Measurements from ENCODE around the gene SLC26A6. TPM values are rescaled to one million over a fixed set of nuclear protein-coding genes. Genes with fewer than 3 reads are reported as not detected.

SLC26A6 gene
- total RNA-seq, 1 experiment from 2014 or later = 58.9 TPM

DNA sequence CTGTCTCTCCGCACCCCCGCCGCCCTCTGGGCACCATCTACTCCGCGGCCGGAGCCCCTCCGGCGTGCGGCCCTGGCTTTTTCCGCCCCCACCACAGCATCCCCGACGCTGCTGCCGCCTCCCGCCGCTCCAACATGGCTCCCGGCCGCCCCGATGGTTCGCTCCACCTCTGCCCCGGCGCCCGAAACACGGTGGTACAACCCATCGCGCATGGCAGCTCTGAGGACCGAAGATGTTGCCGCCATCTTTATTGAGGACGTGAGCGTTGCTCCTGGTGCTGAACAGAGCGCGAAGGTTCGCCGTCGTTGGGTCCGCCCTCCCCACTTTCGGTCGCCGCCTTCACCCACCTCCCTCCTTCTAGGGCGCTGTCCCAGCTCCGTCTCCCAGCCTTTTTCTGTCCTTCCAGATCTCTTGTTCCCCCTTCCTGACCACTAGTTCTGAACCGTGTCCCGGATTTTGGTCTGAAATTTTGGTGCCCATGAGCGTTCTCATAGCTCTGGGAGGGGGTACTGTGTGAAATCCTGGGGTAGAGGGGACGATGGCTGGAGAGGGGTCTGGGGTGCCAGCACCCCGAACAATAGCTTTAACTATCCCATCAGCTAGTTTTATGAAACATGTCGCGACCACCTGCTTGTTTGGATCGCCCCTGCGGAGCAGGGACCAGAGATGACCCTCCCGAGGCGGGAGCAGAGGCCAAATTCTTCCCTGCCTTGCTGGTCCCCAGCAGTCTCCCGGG is 27.7 kb upstream of the SLC26A6 start, which contains the start of gene CELSR3 (continued):
- TF ChIP-seq, protein P1, sequence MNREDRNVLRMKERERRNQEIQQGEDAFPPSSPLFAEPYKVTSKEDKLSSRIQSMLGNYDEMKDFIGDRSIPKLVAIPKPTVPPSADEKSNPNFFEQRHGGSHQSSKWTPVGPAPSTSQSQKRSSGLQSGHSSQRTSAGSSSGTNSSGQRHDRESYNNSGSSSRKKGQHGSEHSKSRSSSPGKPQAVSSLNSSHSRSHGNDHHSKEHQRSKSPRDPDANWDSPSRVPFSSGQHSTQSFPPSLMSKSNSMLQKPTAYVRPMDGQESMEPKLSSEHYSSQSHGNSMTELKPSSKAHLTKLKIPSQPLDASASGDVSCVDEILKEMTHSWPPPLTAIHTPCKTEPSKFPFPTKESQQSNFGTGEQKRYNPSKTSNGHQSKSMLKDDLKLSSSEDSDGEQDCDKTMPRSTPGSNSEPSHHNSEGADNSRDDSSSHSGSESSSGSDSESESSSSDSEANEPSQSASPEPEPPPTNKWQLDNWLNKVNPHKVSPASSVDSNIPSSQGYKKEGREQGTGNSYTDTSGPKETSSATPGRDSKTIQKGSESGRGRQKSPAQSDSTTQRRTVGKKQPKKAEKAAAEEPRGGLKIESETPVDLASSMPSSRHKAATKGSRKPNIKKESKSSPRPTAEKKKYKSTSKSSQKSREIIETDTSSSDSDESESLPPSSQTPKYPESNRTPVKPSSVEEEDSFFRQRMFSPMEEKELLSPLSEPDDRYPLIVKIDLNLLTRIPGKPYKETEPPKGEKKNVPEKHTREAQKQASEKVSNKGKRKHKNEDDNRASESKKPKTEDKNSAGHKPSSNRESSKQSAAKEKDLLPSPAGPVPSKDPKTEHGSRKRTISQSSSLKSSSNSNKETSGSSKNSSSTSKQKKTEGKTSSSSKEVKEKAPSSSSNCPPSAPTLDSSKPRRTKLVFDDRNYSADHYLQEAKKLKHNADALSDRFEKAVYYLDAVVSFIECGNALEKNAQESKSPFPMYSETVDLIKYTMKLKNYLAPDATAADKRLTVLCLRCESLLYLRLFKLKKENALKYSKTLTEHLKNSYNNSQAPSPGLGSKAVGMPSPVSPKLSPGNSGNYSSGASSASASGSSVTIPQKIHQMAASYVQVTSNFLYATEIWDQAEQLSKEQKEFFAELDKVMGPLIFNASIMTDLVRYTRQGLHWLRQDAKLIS (CRISPR knock-in tag; IDR thresholded peaks at IDR 0.05; ENCODE audit: borderline replicate concordance) = no peak
- TF ChIP-seq, protein P2, sequence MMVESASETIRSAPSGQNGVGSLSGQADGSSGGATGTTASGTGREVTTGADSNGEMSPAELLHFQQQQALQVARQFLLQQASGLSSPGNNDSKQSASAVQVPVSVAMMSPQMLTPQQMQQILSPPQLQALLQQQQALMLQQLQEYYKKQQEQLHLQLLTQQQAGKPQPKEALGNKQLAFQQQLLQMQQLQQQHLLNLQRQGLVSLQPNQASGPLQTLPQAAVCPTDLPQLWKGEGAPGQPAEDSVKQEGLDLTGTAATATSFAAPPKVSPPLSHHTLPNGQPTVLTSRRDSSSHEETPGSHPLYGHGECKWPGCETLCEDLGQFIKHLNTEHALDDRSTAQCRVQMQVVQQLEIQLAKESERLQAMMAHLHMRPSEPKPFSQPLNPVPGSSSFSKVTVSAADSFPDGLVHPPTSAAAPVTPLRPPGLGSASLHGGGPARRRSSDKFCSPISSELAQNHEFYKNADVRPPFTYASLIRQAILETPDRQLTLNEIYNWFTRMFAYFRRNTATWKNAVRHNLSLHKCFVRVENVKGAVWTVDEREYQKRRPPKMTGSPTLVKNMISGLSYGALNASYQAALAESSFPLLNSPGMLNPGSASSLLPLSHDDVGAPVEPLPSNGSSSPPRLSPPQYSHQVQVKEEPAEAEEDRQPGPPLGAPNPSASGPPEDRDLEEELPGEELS (CRISPR knock-in tag; IDR thresholded peaks at IDR 0.05) = peak; percentile 65; the same call in 1 of the 2 replicates
- peak; percentile 54; the same call in 1 of the 2 replicates for TF ChIP-seq ETV6 (CRISPR knock-in tag; IDR thresholded peaks at IDR 0.05)
- TF ChIP-seq, protein P3, sequence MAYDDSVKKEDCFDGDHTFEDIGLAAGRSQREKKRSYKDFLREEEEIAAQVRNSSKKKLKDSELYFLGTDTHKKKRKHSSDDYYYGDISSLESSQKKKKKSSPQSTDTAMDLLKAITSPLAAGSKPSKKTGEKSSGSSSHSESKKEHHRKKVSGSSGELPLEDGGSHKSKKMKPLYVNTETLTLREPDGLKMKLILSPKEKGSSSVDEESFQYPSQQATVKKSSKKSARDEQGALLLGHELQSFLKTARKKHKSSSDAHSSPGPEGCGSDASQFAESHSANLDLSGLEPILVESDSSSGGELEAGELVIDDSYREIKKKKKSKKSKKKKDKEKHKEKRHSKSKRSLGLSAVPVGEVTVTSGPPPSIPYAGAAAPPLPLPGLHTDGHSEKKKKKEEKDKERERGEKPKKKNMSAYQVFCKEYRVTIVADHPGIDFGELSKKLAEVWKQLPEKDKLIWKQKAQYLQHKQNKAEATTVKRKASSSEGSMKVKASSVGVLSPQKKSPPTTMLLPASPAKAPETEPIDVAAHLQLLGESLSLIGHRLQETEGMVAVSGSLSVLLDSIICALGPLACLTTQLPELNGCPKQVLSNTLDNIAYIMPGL (CRISPR knock-in tag; IDR thresholded peaks at IDR 0.05) = no peak
- TF ChIP-seq, protein P4, sequence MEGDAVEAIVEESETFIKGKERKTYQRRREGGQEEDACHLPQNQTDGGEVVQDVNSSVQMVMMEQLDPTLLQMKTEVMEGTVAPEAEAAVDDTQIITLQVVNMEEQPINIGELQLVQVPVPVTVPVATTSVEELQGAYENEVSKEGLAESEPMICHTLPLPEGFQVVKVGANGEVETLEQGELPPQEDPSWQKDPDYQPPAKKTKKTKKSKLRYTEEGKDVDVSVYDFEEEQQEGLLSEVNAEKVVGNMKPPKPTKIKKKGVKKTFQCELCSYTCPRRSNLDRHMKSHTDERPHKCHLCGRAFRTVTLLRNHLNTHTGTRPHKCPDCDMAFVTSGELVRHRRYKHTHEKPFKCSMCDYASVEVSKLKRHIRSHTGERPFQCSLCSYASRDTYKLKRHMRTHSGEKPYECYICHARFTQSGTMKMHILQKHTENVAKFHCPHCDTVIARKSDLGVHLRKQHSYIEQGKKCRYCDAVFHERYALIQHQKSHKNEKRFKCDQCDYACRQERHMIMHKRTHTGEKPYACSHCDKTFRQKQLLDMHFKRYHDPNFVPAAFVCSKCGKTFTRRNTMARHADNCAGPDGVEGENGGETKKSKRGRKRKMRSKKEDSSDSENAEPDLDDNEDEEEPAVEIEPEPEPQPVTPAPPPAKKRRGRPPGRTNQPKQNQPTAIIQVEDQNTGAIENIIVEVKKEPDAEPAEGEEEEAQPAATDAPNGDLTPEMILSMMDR (IDR thresholded peaks at IDR 0.05) = no peak
- no peak; the same call in 1 of the 2 replicates for TF ChIP-seq SMAD3 (CRISPR knock-in tag; IDR thresholded peaks at IDR 0.05; ENCODE audit: borderline replicate concordance)
- no peak for TF ChIP-seq ZNF219 (CRISPR knock-in tag; IDR thresholded peaks at IDR 0.05; ENCODE audit: borderline replicate concordance)
- no peak for TF ChIP-seq ZNF416 (CRISPR knock-in tag; IDR thresholded peaks at IDR 0.05)
- TF ChIP-seq, protein P5, sequence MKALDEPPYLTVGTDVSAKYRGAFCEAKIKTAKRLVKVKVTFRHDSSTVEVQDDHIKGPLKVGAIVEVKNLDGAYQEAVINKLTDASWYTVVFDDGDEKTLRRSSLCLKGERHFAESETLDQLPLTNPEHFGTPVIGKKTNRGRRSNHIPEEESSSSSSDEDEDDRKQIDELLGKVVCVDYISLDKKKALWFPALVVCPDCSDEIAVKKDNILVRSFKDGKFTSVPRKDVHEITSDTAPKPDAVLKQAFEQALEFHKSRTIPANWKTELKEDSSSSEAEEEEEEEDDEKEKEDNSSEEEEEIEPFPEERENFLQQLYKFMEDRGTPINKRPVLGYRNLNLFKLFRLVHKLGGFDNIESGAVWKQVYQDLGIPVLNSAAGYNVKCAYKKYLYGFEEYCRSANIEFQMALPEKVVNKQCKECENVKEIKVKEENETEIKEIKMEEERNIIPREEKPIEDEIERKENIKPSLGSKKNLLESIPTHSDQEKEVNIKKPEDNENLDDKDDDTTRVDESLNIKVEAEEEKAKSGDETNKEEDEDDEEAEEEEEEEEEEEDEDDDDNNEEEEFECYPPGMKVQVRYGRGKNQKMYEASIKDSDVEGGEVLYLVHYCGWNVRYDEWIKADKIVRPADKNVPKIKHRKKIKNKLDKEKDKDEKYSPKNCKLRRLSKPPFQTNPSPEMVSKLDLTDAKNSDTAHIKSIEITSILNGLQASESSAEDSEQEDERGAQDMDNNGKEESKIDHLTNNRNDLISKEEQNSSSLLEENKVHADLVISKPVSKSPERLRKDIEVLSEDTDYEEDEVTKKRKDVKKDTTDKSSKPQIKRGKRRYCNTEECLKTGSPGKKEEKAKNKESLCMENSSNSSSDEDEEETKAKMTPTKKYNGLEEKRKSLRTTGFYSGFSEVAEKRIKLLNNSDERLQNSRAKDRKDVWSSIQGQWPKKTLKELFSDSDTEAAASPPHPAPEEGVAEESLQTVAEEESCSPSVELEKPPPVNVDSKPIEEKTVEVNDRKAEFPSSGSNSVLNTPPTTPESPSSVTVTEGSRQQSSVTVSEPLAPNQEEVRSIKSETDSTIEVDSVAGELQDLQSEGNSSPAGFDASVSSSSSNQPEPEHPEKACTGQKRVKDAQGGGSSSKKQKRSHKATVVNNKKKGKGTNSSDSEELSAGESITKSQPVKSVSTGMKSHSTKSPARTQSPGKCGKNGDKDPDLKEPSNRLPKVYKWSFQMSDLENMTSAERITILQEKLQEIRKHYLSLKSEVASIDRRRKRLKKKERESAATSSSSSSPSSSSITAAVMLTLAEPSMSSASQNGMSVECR (CRISPR knock-in tag; IDR thresholded peaks at IDR 0.05; ENCODE audit: borderline replicate concordance) = peak; percentile 4
- TF ChIP-seq, protein P6, sequence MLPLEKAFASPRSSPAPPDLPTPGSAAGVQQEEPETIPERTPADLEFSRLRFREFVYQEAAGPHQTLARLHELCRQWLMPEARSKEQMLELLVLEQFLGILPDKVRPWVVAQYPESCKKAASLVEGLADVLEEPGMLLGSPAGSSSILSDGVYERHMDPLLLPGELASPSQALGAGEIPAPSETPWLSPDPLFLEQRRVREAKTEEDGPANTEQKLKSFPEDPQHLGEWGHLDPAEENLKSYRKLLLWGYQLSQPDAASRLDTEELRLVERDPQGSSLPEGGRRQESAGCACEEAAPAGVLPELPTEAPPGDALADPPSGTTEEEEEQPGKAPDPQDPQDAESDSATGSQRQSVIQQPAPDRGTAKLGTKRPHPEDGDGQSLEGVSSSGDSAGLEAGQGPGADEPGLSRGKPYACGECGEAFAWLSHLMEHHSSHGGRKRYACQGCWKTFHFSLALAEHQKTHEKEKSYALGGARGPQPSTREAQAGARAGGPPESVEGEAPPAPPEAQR (CRISPR knock-in tag; IDR thresholded peaks at IDR 0.05) = no peak
- TF ChIP-seq IRF2 (CRISPR knock-in tag; IDR thresholded peaks at IDR 0.05; ENCODE audit: borderline replicate concordance, low read depth) = no peak
- no peak for TF ChIP-seq JUN (CRISPR knock-in tag; IDR thresholded peaks at IDR 0.05)
- TF ChIP-seq OVOL2 (CRISPR knock-in tag; IDR thresholded peaks at IDR 0.05; ENCODE audit: borderline replicate concordance) = no peak
- TF ChIP-seq, protein P7, sequence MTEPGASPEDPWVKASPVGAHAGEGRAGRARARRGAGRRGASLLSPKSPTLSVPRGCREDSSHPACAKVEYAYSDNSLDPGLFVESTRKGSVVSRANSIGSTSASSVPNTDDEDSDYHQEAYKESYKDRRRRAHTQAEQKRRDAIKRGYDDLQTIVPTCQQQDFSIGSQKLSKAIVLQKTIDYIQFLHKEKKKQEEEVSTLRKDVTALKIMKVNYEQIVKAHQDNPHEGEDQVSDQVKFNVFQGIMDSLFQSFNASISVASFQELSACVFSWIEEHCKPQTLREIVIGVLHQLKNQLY (CRISPR knock-in tag; IDR thresholded peaks at IDR 0.05) = no peak
- TF ChIP-seq, protein P8, sequence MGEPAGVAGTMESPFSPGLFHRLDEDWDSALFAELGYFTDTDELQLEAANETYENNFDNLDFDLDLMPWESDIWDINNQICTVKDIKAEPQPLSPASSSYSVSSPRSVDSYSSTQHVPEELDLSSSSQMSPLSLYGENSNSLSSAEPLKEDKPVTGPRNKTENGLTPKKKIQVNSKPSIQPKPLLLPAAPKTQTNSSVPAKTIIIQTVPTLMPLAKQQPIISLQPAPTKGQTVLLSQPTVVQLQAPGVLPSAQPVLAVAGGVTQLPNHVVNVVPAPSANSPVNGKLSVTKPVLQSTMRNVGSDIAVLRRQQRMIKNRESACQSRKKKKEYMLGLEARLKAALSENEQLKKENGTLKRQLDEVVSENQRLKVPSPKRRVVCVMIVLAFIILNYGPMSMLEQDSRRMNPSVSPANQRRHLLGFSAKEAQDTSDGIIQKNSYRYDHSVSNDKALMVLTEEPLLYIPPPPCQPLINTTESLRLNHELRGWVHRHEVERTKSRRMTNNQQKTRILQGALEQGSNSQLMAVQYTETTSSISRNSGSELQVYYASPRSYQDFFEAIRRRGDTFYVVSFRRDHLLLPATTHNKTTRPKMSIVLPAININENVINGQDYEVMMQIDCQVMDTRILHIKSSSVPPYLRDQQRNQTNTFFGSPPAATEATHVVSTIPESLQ (CRISPR knock-in tag; IDR thresholded peaks at IDR 0.05) = no peak
- TF ChIP-seq, protein P9, sequence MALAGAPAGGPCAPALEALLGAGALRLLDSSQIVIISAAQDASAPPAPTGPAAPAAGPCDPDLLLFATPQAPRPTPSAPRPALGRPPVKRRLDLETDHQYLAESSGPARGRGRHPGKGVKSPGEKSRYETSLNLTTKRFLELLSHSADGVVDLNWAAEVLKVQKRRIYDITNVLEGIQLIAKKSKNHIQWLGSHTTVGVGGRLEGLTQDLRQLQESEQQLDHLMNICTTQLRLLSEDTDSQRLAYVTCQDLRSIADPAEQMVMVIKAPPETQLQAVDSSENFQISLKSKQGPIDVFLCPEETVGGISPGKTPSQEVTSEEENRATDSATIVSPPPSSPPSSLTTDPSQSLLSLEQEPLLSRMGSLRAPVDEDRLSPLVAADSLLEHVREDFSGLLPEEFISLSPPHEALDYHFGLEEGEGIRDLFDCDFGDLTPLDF (CRISPR knock-in tag; IDR thresholded peaks at IDR 0.05) = no peak
- TF ChIP-seq ZNF396 (CRISPR knock-in tag; IDR thresholded peaks at IDR 0.05; ENCODE audit: borderline replicate concordance) = no peak

Measured in WTC11 (cell line).